ELF-1 (cell line): ENCODE results near the gene NKX2-2.
A peak's percentile ranks its signal among the peaks of the same experiment; 100 is the strongest.

ENCODE experiments used
- DNase-seq: peaks from one replicate; pipeline ENCODE4 v3.0.0-alpha.2; 2016; ENCODE audit warnings: low read depth, low spot score

NKX2-2 gene

GRCh38 chr20:21521596-21522480 lies 8.0 kb upstream of the NKX2-2 start:
- no peak for DNase-seq

GRCh38 chr20:21520702-21521595 lies 7.1 kb upstream of the NKX2-2 start:
- peak; percentile 73 for DNase-seq

GRCh38 chr20:21519136-21519584 lies 5.3 kb upstream of the NKX2-2 start:
- no peak for DNase-seq

GRCh38 chr20:21518292-21518991 lies 4.6 kb upstream of the NKX2-2 start:
- DNase-seq = peak; percentile 35

- DNase-seq = peak; percentile 43
Measured at GRCh38 chr20:21517566-21518277, 3.9 kb upstream of the NKX2-2 start.

GRCh38 chr20:21516861-21517565 lies 3.1 kb upstream of the NKX2-2 start:
- DNase-seq = peak; percentile 59

- no peak for DNase-seq
Measured at GRCh38 chr20:21516180-21516567, 2.3 kb upstream of the NKX2-2 start.

GRCh38 chr20:21515300-21516179 lies 1.7 kb upstream of the NKX2-2 start:
- peak; percentile 49 for DNase-seq

- peak; percentile 82 for DNase-seq
Measured at GRCh38 chr20:21514553-21515251, 838 bp upstream of the NKX2-2 start.

GRCh38 chr20:21513181-21513663 lies 642 bp downstream of the NKX2-2 start:
- peak; percentile 48 for DNase-seq

GRCh38 chr20:21512634-21513180 lies 1.2 kb downstream of the NKX2-2 start:
- no peak for DNase-seq

GRCh38 chr20:21511850-21512633 lies 1.8 kb downstream of the NKX2-2 start:
- DNase-seq = peak; percentile 59

- no peak for DNase-seq
Measured at GRCh38 chr20:21511485-21511849, 2.4 kb downstream of the NKX2-2 start.

- DNase-seq = peak; percentile 16
Measured at GRCh38 chr20:21510414-21511384, 3.2 kb downstream of the NKX2-2 start.

- DNase-seq = peak; percentile 44
Measured at GRCh38 chr20:21509597-21510371, 4.1 kb downstream of the NKX2-2 start.
